ENCODE measurements around the gene LRRC41.

Gene LRRC41

GRCh38 chr1:46256523-46256922, 46.9 kb downstream of the LRRC41 start:
- Histone ChIP-seq H3K9me2 (replicated peaks; ENCODE audit: insufficient read depth, low read length) (no peaks in the 10 kb centered on the region), H3K9ac (ENCODE audit: low read length) (no peak overlapping the region), H3K27me3 (replicated peaks; ENCODE audit: insufficient read depth, low read length) (no peaks in the 10 kb centered on the region), H3K4me1 (ENCODE audit: low read length) (no peaks in the 10 kb centered on the region), H2AFZ (ENCODE audit: low read length) (no peak overlapping the region), H3K4me2 (ENCODE audit: low read depth, low read length) (no peak overlapping the region), H3K9me3 (replicated peaks; ENCODE audit: insufficient read depth, low read length) (no peaks in the 10 kb centered on the region), H3K4me3 (ENCODE audit: low read length) (no peak overlapping the region), H3K36me3 (replicated peaks; ENCODE audit: insufficient read depth, low read length) (peaks cover 12% of the 10 kb centered on the region), H3K27ac (ENCODE audit: low read length) (no peak overlapping the region), H3F3A (ENCODE audit: insufficient read depth, low read length) (no peaks in the 10 kb centered on the region), H3K79me2 (ENCODE audit: low read length) (peaks cover 62% of the 10 kb centered on the region), H4K20me1 (ENCODE audit: insufficient read depth, low read length) (no peaks in the 10 kb centered on the region)
- DNase-seq: no peak
- TF ChIP-seq CTCF (IDR thresholded peaks at IDR 0.05; ENCODE audit: low read length): no peak
- no peak for TF ChIP-seq EZH2 (optimal IDR thresholded peaks at IDR 0.05; ENCODE audit: low read depth, low read length)
- no peak for TF ChIP-seq EZH2phosphoT487 (IDR thresholded peaks at IDR 0.05; ENCODE audit: low read length)

GRCh38 chr1:46254668-46255067, 48.7 kb downstream of the LRRC41 start:
- Histone ChIP-seq H3K4me1 (ENCODE audit: low read length) (no peaks in the 10 kb centered on the region), H3K4me3 (ENCODE audit: low read length) (no peak overlapping the region), H3K79me2 (ENCODE audit: low read length) (peaks cover 65% of the 10 kb centered on the region), H3K36me3 (replicated peaks; ENCODE audit: insufficient read depth, low read length) (peaks cover 10% of the 10 kb centered on the region; the same call in 1 of the 2 replicates), H3K9ac (ENCODE audit: low read length) (no peak overlapping the region), H2AFZ (ENCODE audit: low read length) (no peak overlapping the region), H3K27ac (ENCODE audit: low read length) (no peak overlapping the region), H3K27me3 (replicated peaks; ENCODE audit: insufficient read depth, low read length) (no peaks in the 10 kb centered on the region), H3K9me2 (replicated peaks; ENCODE audit: insufficient read depth, low read length) (no peaks in the 10 kb centered on the region), H3K4me2 (ENCODE audit: low read depth, low read length) (no peak overlapping the region), H4K20me1 (ENCODE audit: insufficient read depth, low read length) (no peaks in the 10 kb centered on the region), H3K9me3 (replicated peaks; ENCODE audit: insufficient read depth, low read length) (no peaks in the 10 kb centered on the region), H3F3A (ENCODE audit: insufficient read depth, low read length) (no peaks in the 10 kb centered on the region)
- DNase-seq: no peak
- TF ChIP-seq EZH2phosphoT487 (IDR thresholded peaks at IDR 0.05; ENCODE audit: low read length) (no peak), EZH2 (optimal IDR thresholded peaks at IDR 0.05; ENCODE audit: low read depth, low read length) (no peak), CTCF (IDR thresholded peaks at IDR 0.05; ENCODE audit: low read length) (no peak)

- Histone ChIP-seq H3K4me1 (ENCODE audit: low read length) (peaks cover 18% of the 10 kb centered on the region), H2AFZ (ENCODE audit: low read length) (peak overlapping the region; percentile 40), H3K4me3 (ENCODE audit: low read length) (peak overlapping the region; percentile 78), H3K9me2 (replicated peaks; ENCODE audit: insufficient read depth, low read length) (no peaks in the 10 kb centered on the region), H3K9ac (ENCODE audit: low read length) (peak overlapping the region; percentile 77), H3K9me3 (replicated peaks; ENCODE audit: insufficient read depth, low read length) (no peaks in the 10 kb centered on the region), H3K27ac (ENCODE audit: low read length) (peak overlapping the region; percentile 72), H3K27me3 (replicated peaks; ENCODE audit: insufficient read depth, low read length) (no peaks in the 10 kb centered on the region), H3F3A (ENCODE audit: insufficient read depth, low read length) (0 out of 2 replicates have a peak, but pooled peaks cover 7% of the 10 kb centered on the region), H4K20me1 (ENCODE audit: insufficient read depth, low read length) (no peaks in the 10 kb centered on the region), H3K36me3 (replicated peaks; ENCODE audit: insufficient read depth, low read length) (peaks cover 3% of the 10 kb centered on the region; the same call in 1 of the 2 replicates), H3K79me2 (ENCODE audit: low read length) (peaks cover 44% of the 10 kb centered on the region), H3K4me2 (ENCODE audit: low read depth, low read length) (peak overlapping the region; percentile 82)
- TF ChIP-seq EZH2 (optimal IDR thresholded peaks at IDR 0.05; ENCODE audit: low read depth, low read length) (no peak), CTCF (IDR thresholded peaks at IDR 0.05; ENCODE audit: low read length) (peak; percentile 50)
- DNase-seq: peak; percentile 66
These were observed 55.1 kb downstream of the LRRC41 start for GRCh38 chr1:46248122-46248920.
